Measurements from ENCODE around the gene PCGF1.

PCGF1 gene

DNA sequence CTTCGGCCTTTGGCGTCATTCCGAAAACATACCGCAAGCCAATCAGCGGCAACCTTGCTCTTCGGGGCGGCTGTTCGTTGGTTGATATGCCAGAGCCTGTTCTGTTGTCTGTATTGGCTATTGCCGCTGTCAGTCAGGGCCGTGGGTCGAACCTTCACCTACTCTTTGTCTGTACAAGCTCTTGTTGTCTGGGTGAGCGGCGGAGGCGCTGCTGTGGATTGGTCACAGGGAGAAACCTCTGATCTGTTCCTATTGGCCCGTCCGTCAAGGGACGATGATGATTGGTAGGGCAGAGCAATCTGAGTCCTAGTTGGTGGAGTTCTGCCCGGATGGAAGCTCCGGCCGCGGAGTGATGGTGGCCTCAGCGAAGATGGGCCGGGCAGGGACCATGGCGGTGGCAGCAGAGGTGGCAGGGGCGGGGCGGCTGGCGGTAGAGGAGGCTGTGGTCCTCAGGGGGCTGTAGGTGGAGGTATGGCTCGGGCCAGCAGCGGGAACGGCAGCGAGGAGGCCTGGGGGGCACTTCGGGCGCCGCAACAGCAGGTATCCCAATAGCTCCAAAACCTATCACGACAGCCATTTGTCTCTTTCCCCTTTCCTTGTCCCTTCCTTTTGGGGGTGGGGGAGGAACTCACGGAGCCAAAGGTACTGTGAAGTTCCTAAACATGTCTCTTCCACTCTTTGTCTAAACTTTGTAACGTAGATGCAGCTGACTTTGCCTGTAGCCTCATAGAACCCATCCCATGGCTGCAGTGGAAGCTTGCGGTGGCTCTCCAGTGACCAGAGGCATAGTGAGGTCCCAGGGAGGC is 49.2 kb downstream of the PCGF1 start, which contains the start of gene WBP1:
Gene WBP1, plus strand, starts transcription at position 307 of the 806 bp plus-strand sequence. Its CDS starts 165 bp downstream, at position 472.
- DNase-seq (ENCODE audit: insufficient read length) (peak; percentile 88), FAIRE-seq (peak; percentile 97)
- TF ChIP-seq POLR2A (IDR thresholded peaks at IDR 0.05; ENCODE audit: low read depth, low read length) = peak; percentile 49; the same call in 1 of the 2 replicates
- 0 out of 2 replicates have a peak, but pooled peaks have one; percentile 47 for TF ChIP-seq TAF1 (IDR thresholded peaks at IDR 0.05; ENCODE audit: borderline replicate concordance, low read depth, low read length)
- 0 out of 2 replicates have a peak, but pooled peaks have one; percentile 33 for TF ChIP-seq POLR2AphosphoS5 (IDR thresholded peaks at IDR 0.05; ENCODE audit: low read depth, low read length)

DNA sequence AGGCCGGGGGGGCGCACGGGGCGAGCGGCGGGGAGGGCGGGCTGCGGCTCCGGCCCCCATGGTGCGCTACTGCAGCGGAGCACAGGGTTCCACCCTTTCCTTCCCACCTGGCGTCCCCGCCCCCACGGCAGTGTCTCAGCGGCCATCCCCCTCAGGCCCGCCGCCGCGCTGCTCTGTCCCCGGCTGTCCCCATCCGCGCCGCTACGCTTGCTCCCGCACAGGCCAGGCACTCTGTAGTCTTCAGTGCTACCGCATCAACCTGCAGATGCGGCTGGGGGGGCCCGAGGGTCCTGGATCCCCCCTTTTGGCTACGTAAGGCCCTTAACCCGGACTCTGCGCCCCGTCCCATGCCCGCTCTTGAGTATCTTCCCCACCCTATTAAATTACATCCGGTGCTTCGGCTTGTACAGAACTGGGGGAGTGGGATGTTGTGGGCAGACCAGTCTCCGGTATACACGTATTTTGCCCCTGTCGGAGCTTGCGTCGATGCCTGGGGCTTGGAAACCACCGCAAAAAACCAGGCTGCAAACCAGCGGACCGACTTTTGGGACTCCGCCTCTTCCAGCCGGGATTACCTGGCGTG is 49.9 kb downstream of the PCGF1 start:
- DNase-seq (ENCODE audit: insufficient read length) = peak; percentile 55
- TF ChIP-seq TAF1 (IDR thresholded peaks at IDR 0.05; ENCODE audit: borderline replicate concordance, low read depth, low read length) = no peak
- TF ChIP-seq POLR2AphosphoS5 (IDR thresholded peaks at IDR 0.05; ENCODE audit: low read depth, low read length) = no peak; the same call in 1 of the 2 replicates
- TF ChIP-seq POLR2A (IDR thresholded peaks at IDR 0.05; ENCODE audit: low read depth, low read length) = peak; percentile 75

DNA sequence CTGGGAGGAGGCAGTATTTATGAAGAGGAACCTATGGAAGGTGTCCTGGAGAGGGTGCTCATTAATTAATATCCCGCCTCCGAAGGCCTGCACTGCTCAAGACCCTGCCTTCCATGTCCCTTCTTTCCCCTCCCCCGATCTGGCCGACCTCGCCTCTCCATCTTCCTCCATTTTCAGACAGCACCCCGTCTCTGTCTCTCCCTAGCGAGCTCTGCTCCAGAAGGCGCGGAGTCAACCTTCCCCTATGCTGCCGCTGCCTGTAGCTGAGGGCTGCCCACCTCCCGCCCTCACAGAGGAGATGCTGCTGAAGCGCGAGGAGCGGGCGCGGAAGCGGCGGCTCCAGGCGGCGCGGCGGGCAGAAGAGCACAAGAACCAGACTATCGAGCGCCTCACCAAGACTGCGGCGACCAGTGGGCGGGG is 50.4 kb downstream of the PCGF1 start:
- TF ChIP-seq POLR2AphosphoS5 (IDR thresholded peaks at IDR 0.05; ENCODE audit: low read depth, low read length) = no peak; the same call in 1 of the 2 replicates
- no peak for DNase-seq (ENCODE audit: insufficient read length)
- FAIRE-seq = no peak

More for the DNA sequence above, 49.9 kb downstream of the PCGF1 start:
- FAIRE-seq = peak; percentile 89
